Mononuclear cell (primary cell): Measurements from ENCODE around the gene DNAH14. TPM values are rescaled to one million over a fixed set of nuclear protein-coding genes. Genes with fewer than 3 reads are reported as not detected.
"Not testable (repeated sequence)": the region's sequence is repeated elsewhere in the genome, so short reads cannot be mapped to it uniquely, and the experiment has no call there.

Source experiments
- H3K27me3 ChIP-seq: 2 replicates; pipeline ENCODE4 v1.6.0; 2011; ENCODE audit warnings: low read length, control low read depth; ENCODE audit not compliant: insufficient read depth
- H3K4me1 ChIP-seq: 2 replicates; pipeline ENCODE4 v1.5.1; 2011; ENCODE audit warnings: mild to moderate bottlenecking, low read length, control low read depth; ENCODE audit not compliant: insufficient read depth
- H3K4me3 ChIP-seq: 2 replicates; pipeline ENCODE4 v1.5.1; 2011; ENCODE audit warnings: mild to moderate bottlenecking, low read length, moderate library complexity
- H3K9me3 ChIP-seq: 2 replicates; pipeline ENCODE4 v1.5.1; 2011; ENCODE audit warnings: low read depth, mild to moderate bottlenecking, control low read depth, low read length
- total RNA-seq: library from RNA; depleted of rRNA; stranded (reverse); fragments of >200 nt; gene quantifications from one replicate; pipeline ENCODE4 v1.2.3, GENCODE V29; 2012

The DNAH14 gene
- total RNA-seq, 1 donor: 2.7 TPM

DNA sequence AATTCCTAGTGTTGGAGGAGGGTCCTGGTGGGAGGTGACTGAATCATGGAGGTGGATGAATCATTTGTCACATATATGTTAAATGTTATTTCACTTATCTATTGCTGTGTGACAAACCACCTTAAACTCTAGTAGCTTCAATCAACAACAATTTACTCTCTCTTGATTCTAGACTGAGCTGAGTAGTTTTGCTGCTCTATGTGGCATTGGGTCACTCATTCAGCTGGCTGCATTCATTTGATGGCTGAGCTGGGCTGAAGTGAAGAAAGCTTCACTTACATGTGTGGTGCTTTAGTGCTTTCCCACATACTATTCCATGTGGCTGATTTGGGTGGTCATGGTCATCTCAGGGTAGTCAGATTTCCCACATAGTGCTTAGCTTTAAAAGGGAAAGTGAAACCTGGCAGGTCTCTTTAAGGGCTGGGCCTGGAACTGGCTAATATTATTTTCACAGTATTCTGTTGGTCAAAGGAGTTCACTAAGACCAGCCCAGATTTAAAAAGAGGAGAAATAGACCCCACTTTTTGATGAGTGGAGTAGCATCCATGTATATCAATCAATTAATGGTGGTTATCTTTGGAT is 10.5 kb downstream of the DNAH14 start:
- peaks cover 12% of the 10 kb centered on the region for H3K9me3 ChIP-seq
- no peaks in the 10 kb centered on the region for H3K27me3 ChIP-seq
- no peaks in the 10 kb centered on the region for H3K4me1 ChIP-seq
- no peak overlapping the region for H3K4me3 ChIP-seq

GRCh38 chr1:224940735-224941134 is 11.3 kb downstream of the DNAH14 start:
- not testable (repeated sequence) for H3K4me1 ChIP-seq, H3K4me3 ChIP-seq, H3K9me3 ChIP-seq, H3K27me3 ChIP-seq

- H3K27me3 ChIP-seq: not testable (repeated sequence)
Observed at GRCh38 chr1:224945651-224946348, 16.3 kb downstream of the DNAH14 start.

GRCh38 chr1:224946349-224946691 is 16.8 kb downstream of the DNAH14 start:
- H3K9me3 ChIP-seq, H3K27me3 ChIP-seq, H3K4me1 ChIP-seq, H3K4me3 ChIP-seq: not testable (repeated sequence)

More at GRCh38 chr1:224945651-224946348, 16.3 kb downstream of the DNAH14 start:
- H3K9me3 ChIP-seq, H3K4me1 ChIP-seq, H3K4me3 ChIP-seq: not testable (repeated sequence)

DNA sequence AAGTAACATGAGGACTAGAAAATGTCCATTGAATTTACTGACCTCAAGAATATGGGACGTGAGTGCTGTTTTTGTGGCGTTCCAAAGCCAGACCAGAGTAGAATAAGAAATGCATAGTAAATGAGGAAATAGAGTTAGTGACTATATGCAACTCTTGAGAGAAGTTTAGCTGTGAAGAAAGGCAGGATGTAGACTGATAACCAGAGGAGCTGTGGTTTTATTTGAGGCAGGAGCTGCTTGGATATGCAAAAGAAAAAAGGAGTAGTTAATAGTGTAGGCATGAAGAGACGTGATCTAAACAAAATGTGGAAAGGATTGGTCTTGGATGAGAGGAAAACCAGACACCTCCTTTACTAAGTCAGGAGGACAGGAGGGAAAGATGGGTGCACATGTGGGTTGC is 28.2 kb downstream of the DNAH14 start:
- H3K27me3 ChIP-seq: no peaks in the 10 kb centered on the region
- H3K4me1 ChIP-seq: no peaks in the 10 kb centered on the region
- no peaks in the 10 kb centered on the region for H3K9me3 ChIP-seq
- no peak overlapping the region for H3K4me3 ChIP-seq

GRCh38 chr1:224958490-224958889 is 29.0 kb downstream of the DNAH14 start:
- Histone ChIP-seq H3K9me3 (no peaks in the 10 kb centered on the region), H3K27me3 (no peaks in the 10 kb centered on the region), H3K4me3 (no peak overlapping the region), H3K4me1 (no peaks in the 10 kb centered on the region)

DNA sequence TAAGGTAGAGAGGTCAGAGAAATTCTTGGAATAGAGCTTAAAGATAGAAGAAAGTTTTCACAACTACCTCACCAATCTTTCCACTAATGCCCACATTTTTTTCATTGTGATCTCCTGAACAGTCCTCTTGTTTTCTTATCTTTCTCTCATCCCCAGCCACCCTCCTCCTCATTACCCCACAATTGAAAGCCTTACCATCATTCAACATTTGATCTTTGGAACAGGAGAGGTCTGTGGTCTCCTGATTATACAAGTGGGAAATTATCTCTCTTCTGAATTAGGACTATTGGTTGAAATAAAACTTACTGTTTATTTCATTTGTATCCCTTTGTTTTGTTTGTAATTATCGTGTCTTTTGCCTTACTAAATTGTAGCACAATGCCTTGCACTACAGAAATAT is 29.6 kb downstream of the DNAH14 start:
- Histone ChIP-seq H3K4me1 (no peaks in the 10 kb centered on the region), H3K27me3 (no peaks in the 10 kb centered on the region), H3K4me3 (no peak overlapping the region), H3K9me3 (no peaks in the 10 kb centered on the region)

- no peaks in the 10 kb centered on the region for H3K9me3 ChIP-seq
- H3K4me3 ChIP-seq: no peak overlapping the region
- H3K27me3 ChIP-seq: no peaks in the 10 kb centered on the region
- no peaks in the 10 kb centered on the region for H3K4me1 ChIP-seq
Observed at GRCh38 chr1:224959656-224960055, 30.2 kb downstream of the DNAH14 start.

DNA sequence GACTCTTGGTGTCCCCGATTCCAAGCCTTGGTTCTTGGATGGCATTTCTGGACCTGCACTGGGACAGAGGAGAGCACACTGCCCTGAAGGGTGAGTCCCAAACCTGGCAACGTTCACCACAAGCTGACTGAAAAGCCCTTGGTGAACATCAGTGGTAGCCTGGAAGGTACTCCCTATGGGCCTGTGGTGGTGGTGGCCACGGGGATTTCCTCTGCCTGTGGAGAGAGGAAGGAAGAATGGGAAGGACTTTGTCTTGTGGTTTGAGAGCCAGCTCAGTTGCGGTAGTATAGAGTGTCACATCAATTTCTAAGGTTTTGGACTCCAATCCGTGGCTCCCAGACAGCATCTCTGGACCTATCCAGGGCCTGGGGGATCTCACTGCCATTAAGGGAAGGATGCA is 50.7 kb downstream of the DNAH14 start:
- H3K9me3 ChIP-seq: no peaks in the 10 kb centered on the region

GRCh38 chr1:224981922-224982354 is 52.5 kb downstream of the DNAH14 start:
- not testable (repeated sequence) for H3K9me3 ChIP-seq, H3K27me3 ChIP-seq, H3K4me3 ChIP-seq, H3K4me1 ChIP-seq

More for the DNA sequence above, 50.7 kb downstream of the DNAH14 start:
- no peak overlapping the region for H3K4me3 ChIP-seq
- H3K27me3 ChIP-seq: no peaks in the 10 kb centered on the region
- no peaks in the 10 kb centered on the region for H3K4me1 ChIP-seq

GRCh38 chr1:224988042-224988441 is 58.6 kb downstream of the DNAH14 start:
- Histone ChIP-seq H3K27me3 (no peaks in the 10 kb centered on the region), H3K4me1 (no peaks in the 10 kb centered on the region), H3K9me3 (no peaks in the 10 kb centered on the region), H3K4me3 (no peak overlapping the region)

GRCh38 chr1:224989615-224990014 is 60.1 kb downstream of the DNAH14 start:
- no peak overlapping the region for H3K4me3 ChIP-seq
- H3K4me1 ChIP-seq: no peaks in the 10 kb centered on the region
- H3K9me3 ChIP-seq: no peaks in the 10 kb centered on the region
- no peaks in the 10 kb centered on the region for H3K27me3 ChIP-seq

DNA sequence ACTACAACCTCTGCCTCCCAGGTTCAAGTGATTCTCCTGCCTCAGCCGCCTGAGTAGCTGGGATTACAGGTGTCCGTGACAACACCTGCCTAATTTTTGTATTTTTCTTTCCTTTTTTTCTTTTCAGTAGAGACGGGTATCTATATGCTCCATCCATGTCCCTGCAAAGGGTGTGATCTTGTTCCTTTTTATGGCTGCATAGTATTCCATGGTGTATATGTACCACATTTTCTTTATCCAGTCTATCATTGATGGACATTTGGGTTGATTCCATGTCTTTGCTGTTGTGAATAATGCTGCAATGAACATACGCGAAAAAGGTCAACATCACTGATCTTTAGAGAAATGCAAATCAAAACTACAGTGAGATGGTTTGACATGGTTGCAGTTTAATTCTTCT is 62.1 kb downstream of the DNAH14 start:
- H3K4me3 ChIP-seq, H3K27me3 ChIP-seq, H3K4me1 ChIP-seq, H3K9me3 ChIP-seq: not testable (repeated sequence)

GRCh38 chr1:224995602-224996001 is 66.1 kb downstream of the DNAH14 start:
- Histone ChIP-seq H3K4me1 (no peaks in the 10 kb centered on the region), H3K4me3 (no peak overlapping the region), H3K9me3 (peaks cover under 1% of the 10 kb centered on the region), H3K27me3 (no peaks in the 10 kb centered on the region)

- Histone ChIP-seq H3K4me3 (no peak overlapping the region), H3K9me3 (peaks cover 5% of the 10 kb centered on the region), H3K4me1 (no peaks in the 10 kb centered on the region), H3K27me3 (no peaks in the 10 kb centered on the region)
Observed at GRCh38 chr1:224996266-224996665, 66.8 kb downstream of the DNAH14 start.

GRCh38 chr1:224998185-224998584 is 68.7 kb downstream of the DNAH14 start:
- Histone ChIP-seq H3K4me1 (no peaks in the 10 kb centered on the region), H3K9me3 (peaks cover 5% of the 10 kb centered on the region), H3K27me3 (no peaks in the 10 kb centered on the region), H3K4me3 (no peak overlapping the region)
